ENCODE results near the gene RAB29. TPM values are rescaled to one million over a fixed set of nuclear protein-coding genes. Genes with fewer than 3 reads are reported as not detected.

The RAB29 gene
- total and polyA plus RNA-seq, 9 of the 15 experiments (the other 6 are each of a cell fraction or from before 2014, with no cell fraction given) = 6.3 to 17.6 (median 8.0) TPM

DNA sequence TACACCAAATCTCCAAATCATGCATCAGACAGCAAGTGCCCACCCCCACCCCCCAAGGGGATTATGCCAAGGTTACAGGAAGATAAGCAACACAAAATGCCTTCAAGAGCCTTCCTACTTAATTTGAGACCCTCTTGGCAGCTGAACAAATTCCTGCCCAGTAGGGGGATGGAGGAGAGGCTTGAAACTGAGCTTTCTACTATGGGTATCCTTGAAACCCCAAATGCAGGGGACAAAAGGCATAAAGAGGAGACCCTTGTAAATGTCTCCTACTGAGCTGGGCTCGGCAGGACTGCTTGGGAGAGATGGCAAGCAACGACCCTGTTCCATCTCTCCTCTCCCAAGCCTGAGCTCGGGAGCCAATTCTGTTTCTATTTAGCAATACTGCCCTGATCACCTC, 34.2 kb upstream of the RAB29 start:
- H3K27me3 ChIP-seq (ENCODE audit: control insufficient read depth in 2 of 2, insufficient read depth in 2 of 2, low read length in 2 of 2) = no peaks in the 10 kb centered on the region
- DNase-seq (ENCODE audit: extremely low read depth in 1 of 4, low spot score in 3 of 4) (no peak), FAIRE-seq (no peak), ATAC-seq (no peak)
- ChIA-PET CTCF (ENCODE audit: low intra/inter-chr PET ratio) (no interaction called here), POLR2A (interaction anchor here (0.5 to 2.2 kb wide), 3 partner anchors 10 to 18 kb away, joined by 3 to 6 read pairs (median 3); no protein-coding TSS in a partner anchor)
- in situ Hi-C loops (cut with MboI) = no loop called here
- peaks cover 32% of the 10 kb centered on the region for H4K20me1 ChIP-seq (replicated peaks; ENCODE audit: control insufficient read depth, insufficient read depth, low read length)
- peaks cover 22% of the 10 kb centered on the region; the same call in 2 of the 3 replicates for H3K36me3 ChIP-seq (ENCODE audit: control insufficient read depth, insufficient read depth, low read length)
- H3K9ac ChIP-seq (ENCODE audit: insufficient read depth in 1 of 2, low read depth in 2 of 2, low read length in 2 of 2) = 0 out of 4 replicates have a peak overlapping the region, but pooled peaks of 1 of the 2 experiments have one; percentile 6
- H3K4me3 ChIP-seq = no peak overlapping the region
- WGBS (ENCODE audit: insufficient coverage, low coverage, missing lambda C conversion rate) = 58% methylated on average over 3 of the region's 3 CpGs
- H3K27ac ChIP-seq (ENCODE audit: extremely low read depth, low read depth, low read length) = no peak overlapping the region
- peaks cover 32 to 41% of the 10 kb centered on the region in 2 experiments; a peak in 4 of 5 replicates for H3K4me1 ChIP-seq (replicated peaks in 1 of 2; ENCODE audit: control insufficient read depth in 2 of 2, insufficient read depth in 2 of 2, low read length in 2 of 2)
- no peak overlapping the region for H2AFZ ChIP-seq (ENCODE audit: low read depth, low read length)
- peaks cover 1% of the 10 kb centered on the region for H3K9me1 ChIP-seq (ENCODE audit: control insufficient read depth, insufficient read depth, low read length)
- H3K4me2 ChIP-seq (ENCODE audit: insufficient read depth, low read length) = no peak overlapping the region
- intact Hi-C loops (cut with micrococcal nuclease) = no loop called here
- peaks cover 40% of the 10 kb centered on the region for H3K79me2 ChIP-seq (ENCODE audit: control insufficient read depth, insufficient read depth, low read length)
- no peaks in the 10 kb centered on the region for H3K9me3 ChIP-seq (replicated peaks; ENCODE audit: control insufficient read depth, insufficient read depth, low read depth, low read length)
- no TSS peak for BruUV-seq (replicated peaks)
- peak; percentile 53 for TF ChIP-seq RBM25 (IDR thresholded peaks at IDR 0.05; ENCODE audit: low read depth, low read length, severe bottlenecking)
- TF ChIP-seq TAF1 (IDR thresholded peaks at IDR 0.05; ENCODE audit: control insufficient read depth, extremely low read depth, insufficient read depth, low read length, severe bottlenecking) = no peak
- TF ChIP-seq ELF4 (CRISPR knock-in tag; IDR thresholded peaks at IDR 0.05) = no peak
- TF ChIP-seq MCM7 (IDR thresholded peaks at IDR 0.05) = no peak
- TF ChIP-seq ZNF274 (IDR thresholded peaks at IDR 0.05; ENCODE audit: borderline replicate concordance, low read depth, low read length) = no peak
- TF ChIP-seq ILF3 (IDR thresholded peaks at IDR 0.05; ENCODE audit: borderline replicate concordance) = no peak
- TF ChIP-seq RNF219 (CRISPR knock-in tag; IDR thresholded peaks at IDR 0.05) = no peak
- TF ChIP-seq, protein P1, sequence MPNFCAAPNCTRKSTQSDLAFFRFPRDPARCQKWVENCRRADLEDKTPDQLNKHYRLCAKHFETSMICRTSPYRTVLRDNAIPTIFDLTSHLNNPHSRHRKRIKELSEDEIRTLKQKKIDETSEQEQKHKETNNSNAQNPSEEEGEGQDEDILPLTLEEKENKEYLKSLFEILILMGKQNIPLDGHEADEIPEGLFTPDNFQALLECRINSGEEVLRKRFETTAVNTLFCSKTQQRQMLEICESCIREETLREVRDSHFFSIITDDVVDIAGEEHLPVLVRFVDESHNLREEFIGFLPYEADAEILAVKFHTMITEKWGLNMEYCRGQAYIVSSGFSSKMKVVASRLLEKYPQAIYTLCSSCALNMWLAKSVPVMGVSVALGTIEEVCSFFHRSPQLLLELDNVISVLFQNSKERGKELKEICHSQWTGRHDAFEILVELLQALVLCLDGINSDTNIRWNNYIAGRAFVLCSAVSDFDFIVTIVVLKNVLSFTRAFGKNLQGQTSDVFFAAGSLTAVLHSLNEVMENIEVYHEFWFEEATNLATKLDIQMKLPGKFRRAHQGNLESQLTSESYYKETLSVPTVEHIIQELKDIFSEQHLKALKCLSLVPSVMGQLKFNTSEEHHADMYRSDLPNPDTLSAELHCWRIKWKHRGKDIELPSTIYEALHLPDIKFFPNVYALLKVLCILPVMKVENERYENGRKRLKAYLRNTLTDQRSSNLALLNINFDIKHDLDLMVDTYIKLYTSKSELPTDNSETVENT (CRISPR knock-in tag; IDR thresholded peaks at IDR 0.05) = no peak
- peak; percentile 97 for TF ChIP-seq PTBP1 (IDR thresholded peaks at IDR 0.05; ENCODE audit: low read depth, low read length)
- no peak for TF ChIP-seq ZNF384 (IDR thresholded peaks at IDR 0.05; ENCODE audit: low read depth, low read length)
- no peak for TF ChIP-seq RBBP5 (IDR thresholded peaks at IDR 0.05; ENCODE audit: borderline replicate concordance, insufficient read depth, low read length, poor library complexity, severe bottlenecking)
- TF ChIP-seq RBM34 (IDR thresholded peaks at IDR 0.05; ENCODE audit: borderline replicate concordance, insufficient read depth, low read length) = no peak
- TF ChIP-seq, protein P2, sequence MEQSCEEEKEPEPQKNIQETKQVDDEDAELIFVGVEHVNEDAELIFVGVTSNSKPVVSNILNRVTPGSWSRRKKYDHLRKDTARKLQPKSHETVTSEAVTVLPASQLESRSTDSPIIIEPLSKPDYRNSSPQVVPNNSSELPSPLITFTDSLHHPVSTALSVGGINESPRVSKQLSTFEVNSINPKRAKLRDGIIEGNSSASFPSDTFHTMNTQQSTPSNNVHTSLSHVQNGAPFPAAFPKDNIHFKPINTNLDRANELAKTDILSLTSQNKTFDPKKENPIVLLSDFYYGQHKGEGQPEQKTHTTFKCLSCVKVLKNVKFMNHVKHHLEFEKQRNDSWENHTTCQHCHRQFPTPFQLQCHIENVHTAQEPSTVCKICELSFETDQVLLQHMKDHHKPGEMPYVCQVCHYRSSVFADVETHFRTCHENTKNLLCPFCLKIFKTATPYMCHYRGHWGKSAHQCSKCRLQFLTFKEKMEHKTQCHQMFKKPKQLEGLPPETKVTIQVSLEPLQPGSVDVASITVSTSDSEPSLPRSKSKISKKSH (CRISPR knock-in tag; IDR thresholded peaks at IDR 0.05) = no peak

Data from K562 (cell line).